Progenitor cell of endocrine pancreas (in vitro differentiated cells): Measurements from ENCODE around the gene KRTCAP2. TPM values are rescaled to one million over a fixed set of nuclear protein-coding genes. Genes with fewer than 3 reads are reported as not detected.
A peak's percentile ranks its signal among the peaks of the same experiment; 100 is the strongest.

Source experiments
- DNase-seq: peaks from one replicate; pipeline ENCODE4 v3.0.0; 2021; ENCODE audit warnings: low spot score; ENCODE audit not compliant: unreplicated experiment
- H3K27ac Mint-ChIP-seq: 2 replicates; pipeline ENCODE4 v1.8.0; 2021; ENCODE audit warnings: mild to moderate bottlenecking, moderate library complexity, mixed read lengths
- H3K27me3 Mint-ChIP-seq: 2 replicates; pipeline ENCODE4 v1.8.0; 2021; ENCODE audit warnings: mixed read lengths
- H3K36me3 Mint-ChIP-seq: 2 replicates; pipeline ENCODE4 v1.8.0; 2022; ENCODE audit warnings: mixed read lengths; ENCODE audit not compliant: insufficient read depth
- H3K4me1 Mint-ChIP-seq: 2 replicates; pipeline ENCODE4 v1.8.0; 2021; ENCODE audit warnings: low read depth, mixed read lengths
- H3K4me3 Mint-ChIP-seq: 2 replicates; pipeline ENCODE4 v1.8.0; 2021; ENCODE audit warnings: low read depth, mild to moderate bottlenecking, moderate library complexity, mixed read lengths
- H3K9me3 Mint-ChIP-seq: 2 replicates; pipeline ENCODE4 v1.8.0; 2021; ENCODE audit warnings: low read depth, mixed read lengths
- total RNA-seq: library from RNA; stranded (reverse); gene quantifications from 2 replicates; pipeline ENCODE4 v1.2.1, GENCODE V29; 2021
- TF ChIP-seq, protein P1 (sequence below): fragments of 200-600 bp; sonication (generic); IDR thresholded peaks from one replicate; pipeline ENCODE4 v1.5.0; 2021; ENCODE audit warnings: antibody characterized with exemption, mild to moderate bottlenecking; ENCODE audit not compliant: unreplicated experiment

Gene KRTCAP2
- total RNA-seq, 1 donor from 2014 or later: 146 TPM

GRCh38 chr1:155136748-155137147, 36.4 kb downstream of the KRTCAP2 start:
- Mint-ChIP-seq H3K4me3 (peak overlapping the region; percentile 97), H3K9me3 (no peaks in the 10 kb centered on the region), H3K27ac (peak overlapping the region; percentile 99), H3K36me3 (peaks cover 11% of the 10 kb centered on the region), H3K27me3 (peaks cover 7% of the 10 kb centered on the region), H3K4me1 (peaks cover 21% of the 10 kb centered on the region)
- TF ChIP-seq, protein P1, sequence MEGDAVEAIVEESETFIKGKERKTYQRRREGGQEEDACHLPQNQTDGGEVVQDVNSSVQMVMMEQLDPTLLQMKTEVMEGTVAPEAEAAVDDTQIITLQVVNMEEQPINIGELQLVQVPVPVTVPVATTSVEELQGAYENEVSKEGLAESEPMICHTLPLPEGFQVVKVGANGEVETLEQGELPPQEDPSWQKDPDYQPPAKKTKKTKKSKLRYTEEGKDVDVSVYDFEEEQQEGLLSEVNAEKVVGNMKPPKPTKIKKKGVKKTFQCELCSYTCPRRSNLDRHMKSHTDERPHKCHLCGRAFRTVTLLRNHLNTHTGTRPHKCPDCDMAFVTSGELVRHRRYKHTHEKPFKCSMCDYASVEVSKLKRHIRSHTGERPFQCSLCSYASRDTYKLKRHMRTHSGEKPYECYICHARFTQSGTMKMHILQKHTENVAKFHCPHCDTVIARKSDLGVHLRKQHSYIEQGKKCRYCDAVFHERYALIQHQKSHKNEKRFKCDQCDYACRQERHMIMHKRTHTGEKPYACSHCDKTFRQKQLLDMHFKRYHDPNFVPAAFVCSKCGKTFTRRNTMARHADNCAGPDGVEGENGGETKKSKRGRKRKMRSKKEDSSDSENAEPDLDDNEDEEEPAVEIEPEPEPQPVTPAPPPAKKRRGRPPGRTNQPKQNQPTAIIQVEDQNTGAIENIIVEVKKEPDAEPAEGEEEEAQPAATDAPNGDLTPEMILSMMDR: no peak
- no peak for DNase-seq

- peak; percentile 97 for DNase-seq
- no peaks in the 10 kb centered on the region for H3K9me3 Mint-ChIP-seq
- peak within 1 kb of the TSS; percentile 99 for H3K27ac Mint-ChIP-seq
- peaks cover 28% of the 10 kb centered on the region for H3K4me1 Mint-ChIP-seq
- TF ChIP-seq, protein P1: no peak
- no peaks in the 10 kb centered on the region for H3K27me3 Mint-ChIP-seq
- H3K36me3 Mint-ChIP-seq: peaks cover 11% of the 10 kb centered on the region
- H3K4me3 Mint-ChIP-seq: peak within 1 kb of the TSS; percentile 97
These were observed 37.6 kb downstream of the KRTCAP2 start, which contains the start of gene SLC50A1 for GRCh38 chr1:155135415-155136028. SLC50A1 (plus strand) TSS chr1:155135852; CDS start chr1:155135912, 60 bp downstream.

DNA sequence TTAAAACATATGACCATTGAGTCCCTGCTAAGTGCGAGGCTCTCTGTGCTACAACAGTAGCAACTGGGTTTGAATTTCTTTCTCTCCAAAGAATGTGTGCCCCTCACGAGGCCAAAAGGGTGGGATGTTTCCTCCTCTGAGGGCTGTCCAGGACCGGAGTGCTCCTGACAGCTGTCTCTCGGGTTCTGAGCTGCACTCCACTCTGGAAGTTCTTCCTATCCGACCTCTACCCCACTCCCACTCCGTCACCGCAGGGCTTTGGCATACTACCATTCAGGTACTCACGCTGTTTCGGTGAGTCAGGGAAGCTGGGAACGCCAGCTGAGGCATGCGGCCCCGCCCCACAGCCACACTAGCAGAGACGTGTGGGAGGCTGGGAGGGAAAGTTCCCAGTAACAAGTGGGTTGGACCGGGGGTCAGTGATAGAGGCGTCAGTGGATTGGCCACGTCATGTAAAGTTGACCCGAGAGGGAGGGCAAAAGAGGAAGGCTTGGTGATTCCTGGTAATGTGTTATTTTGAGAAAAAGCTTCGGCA, 38.2 kb downstream of the KRTCAP2 start:
- peaks cover 11% of the 10 kb centered on the region for H3K36me3 Mint-ChIP-seq
- no peaks in the 10 kb centered on the region for H3K9me3 Mint-ChIP-seq
- H3K4me3 Mint-ChIP-seq: peak overlapping the region; percentile 97
- DNase-seq: peak; percentile 52
- H3K27ac Mint-ChIP-seq: peak overlapping the region; percentile 99
- peaks cover 30% of the 10 kb centered on the region for H3K4me1 Mint-ChIP-seq
- TF ChIP-seq, protein P1: no peak
- H3K27me3 Mint-ChIP-seq: no peaks in the 10 kb centered on the region

- Mint-ChIP-seq H3K9me3 (no peaks in the 10 kb centered on the region), H3K4me3 (peak overlapping the region; percentile 97), H3K4me1 (peaks cover 31% of the 10 kb centered on the region), H3K27me3 (no peaks in the 10 kb centered on the region), H3K27ac (peak overlapping the region; percentile 99), H3K36me3 (peaks cover 11% of the 10 kb centered on the region)
- DNase-seq: no peak
- TF ChIP-seq, protein P1: no peak
These were observed 38.8 kb downstream of the KRTCAP2 start for GRCh38 chr1:155134322-155134721.

- no peak for DNase-seq
- H3K27me3 Mint-ChIP-seq: no peaks in the 10 kb centered on the region
- peaks cover 35% of the 10 kb centered on the region for H3K4me1 Mint-ChIP-seq
- TF ChIP-seq, protein P1: no peak
- H3K27ac Mint-ChIP-seq: no peak overlapping the region
- H3K9me3 Mint-ChIP-seq: no peaks in the 10 kb centered on the region
- no peak overlapping the region for H3K4me3 Mint-ChIP-seq
- H3K36me3 Mint-ChIP-seq: peaks cover 11% of the 10 kb centered on the region
These were observed 39.3 kb downstream of the KRTCAP2 start for GRCh38 chr1:155133799-155134281.
